Erythroblast (primary cell): Measurements from ENCODE around the gene TRA2B.

Source experiments
- GATA1 ChIP-seq: IDR thresholded peaks from 2 replicates; pipeline ENCODE4 v1.6.1; 2011; ENCODE audit warnings: low read depth, mild to moderate bottlenecking, control low read depth, low read length, moderate library complexity
- POLR2A ChIP-seq: IDR thresholded peaks from 2 replicates; pipeline ENCODE4 v1.6.1; 2011; ENCODE audit warnings: mild to moderate bottlenecking, low read length

- TF ChIP-seq POLR2A (no peak), GATA1 (no peak)
These were observed 10.5 kb upstream of the TRA2B start for GRCh38 chr3:185948292-185948691.
